GM19397 (cell line): ENCODE data around the gene SH3GL1.

Experiments used
- ATAC-seq: cut with Tn5 transposase; IDR thresholded peaks from one replicate; pipeline ENCODE4 v1.9.1; 2021; ENCODE audit warnings: mild to moderate bottlenecking, moderate library complexity; ENCODE audit not compliant: unreplicated experiment

Gene SH3GL1, protein sequence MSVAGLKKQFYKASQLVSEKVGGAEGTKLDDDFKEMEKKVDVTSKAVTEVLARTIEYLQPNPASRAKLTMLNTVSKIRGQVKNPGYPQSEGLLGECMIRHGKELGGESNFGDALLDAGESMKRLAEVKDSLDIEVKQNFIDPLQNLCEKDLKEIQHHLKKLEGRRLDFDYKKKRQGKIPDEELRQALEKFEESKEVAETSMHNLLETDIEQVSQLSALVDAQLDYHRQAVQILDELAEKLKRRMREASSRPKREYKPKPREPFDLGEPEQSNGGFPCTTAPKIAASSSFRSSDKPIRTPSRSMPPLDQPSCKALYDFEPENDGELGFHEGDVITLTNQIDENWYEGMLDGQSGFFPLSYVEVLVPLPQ

GRCh38 chr19:4400135-4400936, at the start of gene SH3GL1:
TSS of gene SH3GL1 (minus strand) at chr19:4400547. CDS start at chr19:4400368, 179 bp downstream.
- peak; percentile 70 for ATAC-seq

DNA sequence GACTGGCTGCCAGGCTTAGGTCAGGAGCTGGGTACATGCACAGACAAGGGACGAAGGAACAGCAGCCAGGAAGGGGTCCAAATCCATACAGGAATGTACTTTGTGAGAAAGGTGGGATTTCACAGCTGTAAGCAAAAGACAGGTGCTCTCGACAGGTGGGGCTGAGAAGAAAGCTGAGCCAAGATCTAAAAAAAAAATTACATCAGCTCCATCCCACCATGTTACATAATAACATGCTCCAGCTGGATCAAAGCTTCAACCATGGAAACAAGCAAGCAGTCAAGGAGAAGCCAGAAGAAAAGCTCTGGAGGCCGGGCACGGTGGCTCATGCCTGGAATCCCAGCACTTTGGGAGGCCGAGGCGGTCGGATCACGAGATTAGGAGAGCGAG, 49.3 kb upstream of the SH3GL1 start:
- no peak for ATAC-seq

DNA sequence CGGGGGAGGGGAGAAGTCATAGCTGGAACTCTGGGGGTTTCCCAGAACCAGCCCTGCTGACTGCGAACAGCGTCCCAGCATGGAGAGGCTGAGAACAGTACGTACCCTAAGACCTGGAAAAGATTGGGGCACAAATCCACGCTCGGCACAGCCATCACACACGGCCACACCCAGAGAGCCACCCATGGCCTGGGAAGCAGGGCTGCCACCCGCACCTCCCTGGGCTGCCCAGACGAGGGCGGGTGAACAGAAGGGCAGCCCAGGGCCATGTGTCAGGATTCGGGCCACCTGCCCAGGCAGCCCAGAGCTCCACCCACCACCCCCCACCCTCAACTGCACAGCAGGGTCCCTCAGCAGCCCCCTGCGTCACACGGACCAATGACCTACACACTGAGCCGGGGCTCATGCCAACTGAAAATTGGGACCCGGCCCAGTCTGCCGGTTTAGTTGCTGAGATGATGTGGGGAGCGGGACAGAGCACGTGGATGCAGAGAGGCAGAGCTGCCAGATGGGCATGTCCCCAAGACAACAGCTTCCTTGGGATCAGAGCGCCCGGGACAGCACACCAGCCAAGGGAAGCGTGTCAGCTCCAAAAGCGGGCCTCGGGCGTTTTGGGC, 48.8 kb upstream of the SH3GL1 start:
- ATAC-seq, result no peak

DNA sequence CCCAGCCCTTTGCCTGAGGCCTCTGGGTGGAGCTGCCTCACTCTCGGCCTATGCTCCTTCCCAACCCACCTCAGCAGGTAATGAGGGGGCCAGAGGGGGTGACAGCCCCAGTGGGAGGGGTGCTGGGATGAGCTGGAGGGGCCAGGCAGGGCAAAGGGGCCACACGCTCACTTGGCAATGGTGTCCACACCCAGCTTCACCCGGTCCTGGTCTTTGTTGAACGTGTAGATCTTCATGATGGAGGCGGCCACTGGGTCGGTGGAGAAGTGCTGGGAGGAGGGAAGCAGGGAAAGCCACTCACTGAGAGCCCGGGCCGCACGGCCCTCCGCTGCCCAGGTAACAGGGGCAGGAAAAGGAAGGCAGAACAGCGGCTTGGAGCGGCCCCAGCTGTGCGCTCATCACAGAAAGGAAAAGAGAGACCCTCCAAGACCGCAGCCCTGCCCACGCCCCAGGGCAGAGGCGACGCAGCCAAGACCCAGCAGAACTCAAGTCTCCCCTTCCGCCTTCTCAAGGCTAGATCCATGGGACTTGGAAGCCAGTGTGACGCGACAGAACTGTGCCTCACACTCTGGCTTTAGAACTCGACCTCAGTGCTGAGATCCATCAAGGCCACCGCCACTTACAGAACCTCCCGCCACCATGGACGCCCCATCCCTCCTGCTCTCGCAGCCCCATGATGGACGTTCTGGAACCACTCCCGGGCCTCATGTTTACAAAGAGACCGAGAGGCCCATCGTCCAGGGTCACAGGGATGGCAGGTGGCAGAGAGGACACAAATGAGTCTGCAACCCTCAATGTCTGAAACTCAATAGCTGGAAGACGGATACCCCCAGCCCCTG, 48.0 kb upstream of the SH3GL1 start:
- ATAC-seq, result no peak

DNA sequence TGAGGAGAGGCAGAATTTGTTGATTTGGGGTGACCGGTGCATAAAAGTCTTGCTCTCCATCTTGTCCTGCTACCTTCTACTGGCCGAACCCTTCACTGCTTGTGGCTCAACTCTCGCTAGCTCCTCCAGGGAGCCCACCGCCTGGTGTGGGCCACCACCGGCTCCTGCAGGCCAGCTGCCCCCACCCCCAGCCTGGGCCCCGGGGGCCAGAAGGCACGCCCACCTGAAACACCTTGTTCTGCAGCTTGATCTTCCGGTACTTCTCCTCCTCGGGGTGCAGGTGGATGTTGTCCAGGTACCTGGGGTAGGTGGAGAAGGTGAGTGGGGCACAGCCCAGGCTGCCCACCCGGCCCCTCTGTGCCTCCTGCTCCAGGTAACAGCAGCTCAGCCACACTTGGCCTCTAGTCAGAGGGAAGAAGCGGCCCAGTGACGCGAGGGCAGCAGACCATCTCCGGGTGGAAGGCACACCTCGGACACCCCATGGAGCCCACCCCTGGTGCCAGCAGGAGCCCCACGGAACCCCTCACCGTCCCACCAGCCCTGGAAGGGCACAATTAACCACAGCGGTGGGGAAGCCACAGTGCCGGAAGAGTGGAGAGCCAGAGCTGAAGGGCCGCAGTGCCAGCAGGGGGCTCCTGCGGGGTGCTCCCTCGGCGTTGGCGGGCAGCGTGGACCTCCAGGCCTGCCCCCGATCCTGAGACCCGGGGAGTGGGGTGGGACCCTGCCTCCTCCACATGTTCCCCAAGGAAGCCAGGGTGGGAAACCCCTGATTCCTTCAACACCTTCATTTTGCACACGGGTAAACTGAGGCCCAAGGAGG, 47.2 kb upstream of the SH3GL1 start:
- no peak for ATAC-seq

GRCh38 chr19:4446704-4447200, 46.4 kb upstream of the SH3GL1 start:
- no peak for ATAC-seq

DNA sequence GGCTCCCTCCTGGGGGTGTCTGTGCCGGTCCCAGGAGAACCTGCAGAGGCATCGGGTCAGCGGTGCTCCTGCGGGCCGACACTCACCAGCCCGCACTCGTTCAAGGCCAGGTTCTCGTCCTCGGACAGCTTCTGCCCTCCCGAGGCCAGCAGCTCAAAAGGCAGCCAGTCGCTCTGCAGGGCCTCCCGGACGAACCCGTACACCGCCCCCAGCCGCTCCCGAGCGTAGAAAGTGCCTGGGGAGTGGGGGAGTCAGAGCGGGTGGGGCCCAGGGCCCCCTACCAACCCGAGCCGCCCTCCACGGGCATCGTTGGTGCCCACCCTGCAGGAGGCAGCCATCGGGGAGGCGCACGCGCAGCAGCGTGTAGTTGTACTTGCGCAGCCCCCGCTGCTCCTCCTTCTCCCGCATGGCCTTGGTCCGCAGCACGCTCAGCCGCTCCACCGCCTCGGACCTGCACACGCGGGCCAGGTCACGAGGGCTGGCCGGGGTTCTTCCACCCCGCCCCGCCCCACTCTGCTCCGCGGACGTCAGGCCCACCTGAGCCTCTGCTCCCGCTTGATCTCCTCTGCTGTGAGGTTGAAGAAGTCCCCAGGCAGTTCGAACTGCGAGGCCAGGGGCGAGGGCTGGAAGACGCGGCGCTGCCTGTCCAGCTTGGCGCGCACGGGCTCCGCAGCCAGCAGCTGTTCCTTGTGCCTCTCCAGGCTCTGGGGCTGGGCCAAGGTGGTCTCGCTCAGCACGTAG, 45.8 kb upstream of the SH3GL1 start:
- no peak for ATAC-seq

DNA sequence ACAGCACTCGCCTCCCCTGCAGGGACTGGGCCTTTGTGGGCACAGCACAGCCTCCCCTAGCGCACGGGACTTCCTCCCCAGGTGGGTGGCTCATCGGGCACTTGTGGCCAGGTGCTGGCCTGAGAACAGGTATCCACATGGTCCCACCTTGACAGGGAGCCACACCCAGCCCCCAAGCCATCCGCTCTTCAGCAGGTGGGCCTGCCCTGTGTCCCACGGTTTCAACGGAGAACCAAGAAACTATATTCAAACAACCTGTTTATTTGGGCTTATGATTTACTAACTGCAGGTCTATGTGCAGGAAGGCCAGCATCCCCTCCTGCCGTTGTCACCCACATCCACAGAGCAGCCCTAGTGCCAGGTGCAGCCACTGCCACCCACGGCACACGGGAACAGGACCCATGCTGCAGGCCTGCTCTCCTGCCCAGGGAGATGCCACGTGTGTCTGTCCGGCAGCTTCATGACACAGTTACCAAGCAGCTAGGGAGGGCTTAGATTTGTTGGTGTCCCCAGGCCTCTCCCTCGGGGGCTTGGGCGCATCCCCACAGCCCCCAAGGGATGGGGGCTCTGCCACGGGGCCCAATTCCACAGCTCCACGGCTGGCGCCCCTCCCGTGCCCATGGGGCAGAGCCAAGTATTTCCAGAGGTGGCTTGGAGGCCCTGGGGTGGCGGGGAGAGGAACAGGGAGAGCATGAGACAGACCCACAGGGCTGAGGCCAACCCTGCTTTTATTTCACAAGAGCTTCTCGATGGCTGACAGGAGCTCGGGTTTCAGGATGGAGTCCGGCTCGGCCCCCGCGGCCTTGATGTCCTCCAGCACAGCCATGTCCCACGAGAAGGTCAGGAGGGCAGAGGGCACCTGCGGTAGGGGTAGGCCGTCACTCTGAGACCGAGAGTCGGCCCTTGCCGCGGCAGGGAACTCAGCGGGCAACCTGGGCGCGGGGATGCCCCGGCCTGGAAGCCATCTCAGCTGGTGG, 44.7 kb upstream of the SH3GL1 start:
- no peak for ATAC-seq

GRCh38 chr19:4443966-4444764, 43.8 kb upstream of the SH3GL1 start:
- ATAC-seq, result no peak

GRCh38 chr19:4443188-4443587, 42.8 kb upstream of the SH3GL1 start:
- ATAC-seq, result no peak

DNA sequence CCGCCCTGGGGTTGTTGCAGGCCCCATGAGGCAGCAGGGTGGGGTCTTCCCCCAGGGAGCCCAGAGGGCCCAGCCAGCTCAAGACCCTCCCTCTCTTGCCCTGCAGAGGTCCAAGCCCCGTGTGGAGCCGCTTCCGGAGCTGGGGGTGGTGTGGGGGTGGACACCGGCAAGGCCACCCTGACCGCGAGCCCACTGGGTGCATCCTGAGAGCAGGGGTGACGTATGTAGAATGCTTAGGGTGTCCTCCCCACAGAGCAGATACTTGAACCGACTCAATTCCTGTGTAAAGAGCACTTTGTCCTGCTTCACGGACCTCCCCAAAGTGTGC, 42.4 kb upstream of the SH3GL1 start:
- no peak for ATAC-seq

DNA sequence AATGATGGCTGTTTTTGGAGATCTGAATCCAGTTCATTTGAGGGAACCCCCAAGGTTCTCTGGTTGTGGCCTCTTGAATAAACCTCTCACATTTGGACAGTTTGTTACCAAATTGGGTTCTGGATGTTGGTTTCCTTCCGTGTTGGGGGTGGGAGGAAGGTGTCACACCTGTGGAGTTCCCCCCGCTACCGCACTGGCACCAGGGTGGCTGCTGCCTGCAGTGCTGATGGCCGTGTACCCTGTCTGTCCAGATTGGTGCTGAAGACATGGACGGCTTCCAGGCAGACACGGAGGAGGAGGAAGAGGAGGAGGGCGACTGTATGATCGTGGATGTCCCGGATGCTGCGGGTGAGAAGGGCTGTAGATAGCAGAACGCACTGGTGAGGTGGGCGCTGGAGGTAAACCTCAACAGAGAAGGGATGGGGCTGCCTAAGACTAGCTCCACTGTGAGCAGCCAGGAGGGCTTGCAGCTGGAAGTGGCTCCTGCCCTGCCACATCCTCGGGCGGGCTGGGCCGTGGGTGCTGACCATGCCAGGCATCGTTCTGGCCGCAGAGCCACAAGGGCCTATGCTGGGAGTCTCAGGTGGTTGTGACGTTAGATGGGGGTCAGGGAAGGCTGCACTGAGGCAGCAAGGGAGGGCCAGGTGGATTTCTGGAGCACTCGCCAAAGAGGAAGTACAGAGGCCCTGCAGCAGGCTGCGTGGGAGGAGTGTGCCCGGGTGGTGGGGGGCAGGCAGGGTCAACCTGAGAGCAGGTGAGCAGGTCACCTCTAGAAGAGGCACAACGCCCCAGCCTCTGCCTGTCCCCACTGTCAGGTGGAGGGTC, 41.9 kb upstream of the SH3GL1 start:
- no peak for ATAC-seq

DNA sequence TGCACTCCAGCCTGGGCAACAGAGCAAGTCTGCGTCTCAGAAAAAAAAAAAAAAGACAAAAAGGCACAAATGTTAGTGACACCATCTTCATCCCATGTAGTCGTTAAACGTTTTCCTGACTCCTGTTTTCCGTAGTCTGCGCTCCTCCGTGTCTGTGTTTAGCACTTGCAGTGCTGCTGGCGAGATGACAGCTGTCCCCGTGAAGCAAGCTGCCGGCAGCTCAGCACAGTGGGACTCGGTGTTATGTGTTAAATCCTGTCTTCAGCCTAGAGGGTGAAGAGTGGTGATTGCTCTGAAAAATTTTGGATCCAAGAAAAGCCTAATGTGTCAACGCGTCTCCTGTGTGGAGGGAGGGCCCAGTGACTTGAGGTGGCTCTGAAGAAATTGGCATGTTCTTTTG, 38.9 kb upstream of the SH3GL1 start:
- no peak for ATAC-seq

- no peak for ATAC-seq
These were observed 36.8 kb upstream of the SH3GL1 start for GRCh38 chr19:4437103-4437502.

- no peak for ATAC-seq
These were observed 35.9 kb upstream of the SH3GL1 start for GRCh38 chr19:4436231-4436630.

- ATAC-seq, result no peak
These were observed 34.0 kb upstream of the SH3GL1 start for GRCh38 chr19:4434391-4434790.
